CD1c-positive myeloid dendritic cell (primary cell): ENCODE data around the gene CNPY3.

Experiments
- DNase-seq: peaks from one replicate; pipeline ENCODE4 v3.0.0-alpha.2; 2016; ENCODE audit errors: extremely low spot score

The CNPY3 gene

DNA sequence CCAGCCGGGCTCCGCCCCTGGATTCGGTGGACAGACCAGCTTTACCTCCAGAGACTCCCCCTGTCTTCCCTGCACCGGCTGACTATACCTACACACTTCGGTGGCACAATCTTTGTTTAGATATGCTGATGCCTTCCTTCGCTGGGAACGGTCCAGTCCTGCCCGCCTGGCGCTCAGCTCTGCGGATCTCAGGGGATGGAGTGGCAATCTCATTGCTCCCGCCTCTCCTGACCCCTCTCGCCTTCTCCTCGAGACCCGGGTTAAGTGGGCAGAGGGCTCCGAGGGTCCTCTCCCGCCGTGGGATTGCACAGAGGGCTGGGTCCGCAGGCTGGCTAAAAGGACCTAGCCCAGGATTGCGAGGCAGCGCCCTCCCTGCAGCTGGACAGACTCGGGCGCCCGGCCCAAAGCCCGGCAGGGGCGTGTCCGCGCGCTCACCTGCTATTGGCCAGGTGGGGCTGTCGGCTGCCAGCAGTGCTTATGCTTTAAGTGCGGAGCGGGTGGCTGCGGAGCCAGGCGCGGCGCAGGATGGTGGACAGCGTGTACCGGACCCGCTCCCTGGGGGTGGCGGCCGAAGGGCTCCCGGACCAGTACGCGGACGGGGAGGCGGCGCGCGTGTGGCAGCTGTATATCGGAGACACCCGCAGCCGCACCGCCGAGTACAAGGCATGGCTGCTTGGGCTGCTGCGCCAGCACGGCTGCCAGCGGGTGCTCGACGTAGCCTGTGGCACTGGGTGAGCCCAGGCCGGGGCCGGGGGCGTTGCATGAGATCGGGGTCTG, 31.2 kb downstream of the CNPY3 start, which contains the start of gene GNMT:
TSS of gene GNMT (plus strand) at position 512 of the 777 bp plus-strand sequence. CDS start at position 526, 14 bp downstream.
- peak; percentile 11 for DNase-seq

DNA sequence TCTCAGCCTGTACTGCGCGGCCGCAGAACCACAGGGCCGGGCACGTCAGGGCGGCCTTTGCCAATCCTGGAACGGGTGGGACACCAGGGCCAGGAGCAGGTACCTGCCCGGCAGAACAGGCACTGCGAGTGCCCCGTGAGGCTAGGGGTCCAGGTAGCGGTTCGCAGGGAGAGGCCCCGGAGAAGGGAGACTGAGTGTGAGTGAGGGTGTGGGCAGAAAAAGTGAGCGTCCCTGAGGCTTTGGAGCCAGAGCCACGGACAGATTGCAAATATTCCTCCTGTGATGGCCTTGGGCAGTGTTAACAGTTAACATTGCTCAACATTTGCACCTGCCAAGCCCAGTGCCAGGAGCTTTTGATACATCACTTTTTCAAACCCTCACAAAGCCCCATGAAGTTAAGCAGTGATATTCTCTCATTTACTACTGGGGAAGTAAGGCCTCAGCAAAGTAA, 31.8 kb downstream of the CNPY3 start:
- no peak for DNase-seq

DNA sequence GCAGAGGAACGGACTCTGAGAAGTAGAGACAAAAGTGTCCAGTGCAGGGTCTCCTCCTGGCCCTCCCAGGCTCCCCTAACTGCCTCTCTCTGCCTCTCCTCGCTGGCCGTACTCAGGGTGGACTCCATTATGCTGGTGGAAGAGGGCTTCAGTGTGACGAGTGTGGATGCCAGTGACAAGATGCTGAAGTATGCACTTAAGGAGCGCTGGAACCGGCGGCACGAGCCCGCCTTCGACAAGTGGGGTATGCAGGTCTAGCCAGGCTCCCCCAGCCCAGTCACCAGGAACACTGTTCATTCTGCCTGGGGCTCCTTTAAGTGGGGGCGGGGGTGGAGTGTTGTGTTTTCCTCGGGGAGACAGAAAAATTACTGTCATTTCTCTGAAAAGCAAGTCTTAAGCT, 32.8 kb downstream of the CNPY3 start:
- no peak for DNase-seq

DNA sequence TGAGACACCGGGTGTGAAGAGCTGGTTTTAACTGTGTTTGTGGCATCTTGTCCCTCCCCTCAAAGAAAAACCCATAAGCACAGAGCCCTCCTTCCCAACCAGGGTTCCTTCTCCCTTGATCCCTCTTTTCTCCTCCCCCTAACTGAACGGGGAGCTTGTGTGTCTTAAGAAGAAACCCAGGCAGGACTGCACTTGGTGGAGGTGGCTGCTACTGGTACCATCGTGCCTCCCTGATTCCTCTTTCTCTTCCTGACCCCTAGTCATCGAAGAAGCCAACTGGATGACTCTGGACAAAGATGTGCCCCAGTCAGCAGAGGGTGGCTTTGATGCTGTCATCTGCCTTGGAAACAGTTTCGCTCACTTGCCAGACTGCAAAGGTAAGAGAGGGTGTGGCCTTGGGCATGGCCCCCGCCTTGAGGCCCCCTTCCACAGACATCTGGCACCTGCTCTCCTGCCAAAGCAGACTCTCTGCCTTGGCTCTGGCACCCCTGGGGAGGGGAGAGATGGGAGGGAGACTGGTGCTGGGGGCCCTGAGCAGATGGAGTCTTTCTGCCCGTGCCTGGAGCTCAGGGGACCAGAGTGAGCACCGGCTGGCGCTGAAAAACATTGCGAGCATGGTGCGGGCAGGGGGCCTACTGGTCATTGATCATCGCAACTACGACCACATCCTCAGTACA, 33.4 kb downstream of the CNPY3 start:
- no peak for DNase-seq

DNA sequence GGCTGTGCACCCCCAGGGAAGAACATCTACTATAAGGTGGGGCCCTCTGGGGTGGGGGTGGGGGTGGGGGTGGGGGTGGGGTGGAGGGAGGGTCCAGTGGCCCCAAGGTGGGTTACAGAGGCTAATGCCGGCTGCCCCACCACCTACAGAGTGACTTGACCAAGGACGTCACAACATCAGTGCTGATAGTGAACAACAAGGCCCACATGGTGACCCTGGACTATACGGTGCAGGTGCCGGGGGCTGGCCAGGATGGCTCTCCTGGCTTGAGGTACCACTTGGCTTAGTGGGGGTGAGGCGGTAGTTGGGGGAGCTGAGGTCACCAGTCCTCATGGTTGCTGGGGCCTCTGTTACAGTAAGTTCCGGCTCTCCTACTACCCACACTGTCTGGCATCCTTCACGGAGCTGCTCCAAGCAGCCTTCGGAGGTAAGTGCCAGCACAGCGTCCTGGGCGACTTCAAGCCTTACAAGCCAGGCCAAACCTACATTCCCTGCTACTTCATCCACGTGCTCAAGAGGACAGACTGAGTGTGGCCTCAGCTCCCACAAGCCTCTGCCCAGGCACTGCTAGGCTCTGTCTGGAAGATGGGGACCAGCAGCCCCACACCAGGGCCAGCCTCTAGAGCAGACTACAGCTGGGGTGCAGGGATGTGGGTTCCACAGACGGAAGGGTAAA, 34.0 kb downstream of the CNPY3 start:
- DNase-seq, result no peak

DNA sequence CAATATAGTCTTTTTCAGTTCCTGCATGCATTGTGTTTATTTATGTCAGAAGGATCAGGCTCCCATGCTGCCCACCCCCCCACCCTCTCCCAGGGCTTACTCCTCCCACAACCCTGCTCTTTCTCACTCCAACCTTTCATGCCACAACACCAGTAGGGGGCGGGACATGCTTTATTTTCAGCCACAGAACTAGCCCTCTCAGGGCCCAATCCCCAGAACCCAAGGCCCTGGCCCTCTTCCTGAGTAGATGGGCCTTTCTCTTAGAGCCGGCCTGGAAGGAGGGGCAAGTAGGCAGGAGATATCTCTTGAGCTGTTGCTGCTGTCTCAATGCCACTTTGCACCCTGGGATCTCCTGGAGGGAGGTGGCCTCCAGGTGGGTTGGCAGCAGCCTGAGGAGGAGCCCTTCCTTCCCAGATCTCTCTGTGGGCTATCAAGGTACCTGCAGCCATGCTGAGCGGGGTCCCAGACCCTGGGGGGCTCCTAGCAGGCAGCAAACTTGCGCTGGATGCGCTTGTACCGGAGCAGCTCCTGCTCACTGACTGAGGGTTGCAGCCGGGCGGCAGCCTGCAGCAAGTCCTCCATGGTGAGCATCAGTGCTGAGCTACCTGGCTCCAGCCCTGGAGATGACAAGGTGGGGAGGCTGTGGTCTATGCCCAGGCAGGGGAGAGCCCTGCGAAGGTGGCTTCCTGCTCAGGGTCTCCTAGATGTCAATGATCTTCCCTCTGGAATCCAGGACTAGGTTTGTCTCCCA, 34.8 kb downstream of the CNPY3 start:
- peak; percentile 43 for DNase-seq

DNA sequence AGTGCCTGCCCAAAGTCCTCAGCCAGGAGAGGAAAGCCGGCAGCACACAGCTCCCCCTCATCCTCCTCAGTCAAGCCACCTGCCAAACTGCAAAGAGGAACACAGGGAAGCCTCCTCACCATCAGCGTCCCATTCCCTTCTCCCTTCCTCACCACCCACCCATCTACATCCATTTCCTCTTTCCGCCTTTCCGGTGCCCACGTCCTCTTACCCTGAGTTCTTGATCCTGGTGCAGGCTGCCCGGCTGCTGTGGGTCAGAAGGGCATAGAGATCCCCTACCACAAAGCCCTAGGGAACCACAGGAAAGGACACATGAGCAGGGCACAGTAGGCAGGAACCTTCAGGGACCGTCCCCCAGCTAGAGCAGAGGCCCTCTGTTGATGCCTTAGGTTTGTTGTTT, 37.3 kb downstream of the CNPY3 start:
- DNase-seq, result peak; percentile 68

DNA sequence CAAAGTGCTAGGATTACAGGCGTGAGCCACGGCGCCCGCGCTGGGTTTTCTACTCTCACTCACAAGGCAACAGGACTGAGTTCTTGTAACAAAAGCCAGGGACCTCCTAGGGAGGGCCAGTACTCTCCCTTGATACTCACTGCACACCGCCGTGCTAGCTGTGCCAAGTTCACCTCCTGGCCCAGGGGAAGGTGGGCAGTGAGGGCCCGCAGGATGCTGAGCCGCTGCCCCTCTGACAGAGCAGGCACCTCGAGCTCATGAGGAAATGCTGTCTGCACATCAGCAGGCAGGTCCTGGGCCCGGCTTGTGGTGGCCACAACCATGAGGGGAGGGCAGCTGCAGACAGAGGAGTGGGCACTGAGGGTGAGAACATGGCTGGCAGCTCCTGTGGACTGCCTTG, 37.9 kb downstream of the CNPY3 start:
- no peak for DNase-seq

DNA sequence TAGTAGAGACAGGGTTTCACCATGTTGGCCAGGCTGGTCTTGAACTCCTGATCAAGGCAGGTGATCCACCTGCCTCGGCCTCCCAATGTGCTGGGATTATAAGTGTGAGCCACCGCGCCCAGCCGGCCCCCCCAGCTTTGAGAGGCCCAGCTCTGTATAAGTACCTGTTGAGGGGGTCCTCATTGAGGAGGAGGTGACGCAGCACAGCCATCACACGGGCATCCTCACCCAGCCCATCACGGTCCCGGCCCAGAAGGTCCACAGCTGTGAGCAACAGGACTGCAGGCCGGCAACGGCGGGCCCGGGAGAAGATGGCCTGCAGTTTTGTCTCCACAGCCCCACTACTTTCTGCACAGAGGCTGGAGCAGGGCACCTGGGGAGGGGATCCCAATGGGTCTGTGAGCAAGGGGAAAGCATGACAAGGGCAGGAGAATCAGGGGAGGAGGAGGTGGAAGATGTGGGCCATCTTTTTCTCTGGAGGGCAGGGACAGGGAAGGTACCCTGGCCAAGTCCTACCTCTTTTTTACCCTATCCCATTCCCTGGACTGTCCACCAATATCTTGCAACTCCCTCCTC, 38.9 kb downstream of the CNPY3 start:
- DNase-seq, result no peak

DNA sequence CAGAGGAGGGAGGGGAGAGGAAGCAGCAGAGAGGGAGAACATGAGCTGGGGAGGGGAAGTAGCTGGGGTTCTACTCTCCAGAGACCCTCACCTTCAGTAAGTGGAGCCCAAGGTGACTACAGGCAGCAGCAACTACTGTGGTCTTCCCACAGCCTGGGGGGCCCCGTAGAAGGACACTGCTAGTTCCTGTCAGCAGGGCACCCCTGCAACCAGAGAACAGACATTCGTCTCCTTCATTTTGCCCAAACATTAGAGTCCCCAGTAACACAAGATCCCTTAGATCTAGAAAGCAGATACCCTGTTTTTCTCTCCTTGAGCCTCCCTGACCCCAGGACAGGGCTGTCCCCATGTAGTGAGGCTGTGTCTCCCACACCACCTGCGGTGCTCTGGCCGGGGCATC, 39.5 kb downstream of the CNPY3 start:
- no peak for DNase-seq

DNA sequence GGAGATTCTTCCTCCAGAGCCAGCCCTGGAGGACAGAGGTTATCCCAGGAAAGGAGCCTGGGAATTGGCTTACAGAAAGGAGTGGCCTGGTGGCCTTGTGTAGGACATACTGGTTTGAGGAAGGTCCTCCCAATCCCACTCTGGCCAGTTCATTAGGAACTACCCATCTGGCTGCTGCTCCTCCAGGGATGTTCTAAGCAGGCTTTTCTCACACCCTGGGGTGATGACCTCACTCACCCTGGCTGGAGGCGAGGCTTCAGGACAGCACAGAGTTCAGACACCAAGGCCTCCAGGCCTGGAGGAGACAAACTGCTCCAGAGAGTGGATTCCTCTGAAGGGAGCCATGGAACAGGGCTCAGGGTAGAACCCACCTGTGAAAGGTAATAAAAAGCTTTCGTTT, 40.2 kb downstream of the CNPY3 start:
- DNase-seq, result no peak

DNA sequence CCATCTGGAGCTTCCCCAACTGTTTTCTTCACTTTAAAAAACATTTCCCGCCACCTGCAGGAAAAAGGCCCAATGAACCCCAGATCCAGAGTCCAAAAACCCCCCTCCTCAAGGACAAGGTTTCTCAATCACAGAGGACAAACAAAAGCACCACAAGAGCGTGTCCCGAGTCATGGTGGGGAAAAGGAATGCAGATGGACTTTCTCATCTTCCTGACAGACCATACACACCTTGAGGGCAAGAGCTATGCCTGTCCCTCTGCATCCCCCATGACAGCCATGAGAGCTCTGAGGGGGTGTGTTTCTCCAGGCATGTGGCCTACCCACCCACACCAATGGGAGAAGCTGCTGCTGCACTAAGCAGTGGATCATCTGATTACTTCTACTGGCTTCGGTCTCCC, 40.7 kb downstream of the CNPY3 start:
- DNase-seq, result no peak

DNA sequence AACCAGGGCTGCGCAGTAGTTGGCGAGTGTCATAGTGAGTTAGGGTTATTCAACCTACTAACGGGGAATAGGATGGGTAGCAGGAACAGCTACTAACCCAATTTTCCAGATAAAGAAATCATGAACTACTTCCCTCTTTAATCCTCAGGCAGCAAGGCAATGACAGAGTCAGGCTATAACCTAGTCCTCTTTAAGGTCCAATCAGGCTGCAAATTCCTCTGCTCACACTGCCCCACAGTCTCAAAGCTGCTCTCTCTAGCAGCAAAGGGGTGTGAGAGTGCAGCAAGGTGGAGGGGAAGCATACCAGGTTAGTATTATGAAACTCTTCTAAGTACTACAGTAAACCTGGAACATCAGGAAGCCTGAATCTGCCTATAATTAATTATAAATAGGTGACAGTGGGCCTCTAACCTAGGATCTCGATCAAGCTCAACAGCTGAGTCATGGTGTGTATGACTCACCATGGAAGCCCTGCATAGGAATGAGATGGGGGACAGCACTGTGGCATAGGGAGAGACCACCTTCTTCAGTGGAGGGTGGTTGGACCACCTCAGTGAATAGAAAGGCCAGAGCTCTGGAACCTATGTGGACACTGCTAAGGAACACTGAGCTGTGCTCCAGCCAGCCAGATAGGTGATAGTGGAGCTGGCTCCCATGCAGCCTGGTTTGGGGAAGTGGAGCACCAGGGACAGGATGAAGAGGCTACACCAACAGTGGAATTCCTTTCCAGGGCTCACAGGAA, 41.8 kb downstream of the CNPY3 start:
- DNase-seq, result peak; percentile 21

DNA sequence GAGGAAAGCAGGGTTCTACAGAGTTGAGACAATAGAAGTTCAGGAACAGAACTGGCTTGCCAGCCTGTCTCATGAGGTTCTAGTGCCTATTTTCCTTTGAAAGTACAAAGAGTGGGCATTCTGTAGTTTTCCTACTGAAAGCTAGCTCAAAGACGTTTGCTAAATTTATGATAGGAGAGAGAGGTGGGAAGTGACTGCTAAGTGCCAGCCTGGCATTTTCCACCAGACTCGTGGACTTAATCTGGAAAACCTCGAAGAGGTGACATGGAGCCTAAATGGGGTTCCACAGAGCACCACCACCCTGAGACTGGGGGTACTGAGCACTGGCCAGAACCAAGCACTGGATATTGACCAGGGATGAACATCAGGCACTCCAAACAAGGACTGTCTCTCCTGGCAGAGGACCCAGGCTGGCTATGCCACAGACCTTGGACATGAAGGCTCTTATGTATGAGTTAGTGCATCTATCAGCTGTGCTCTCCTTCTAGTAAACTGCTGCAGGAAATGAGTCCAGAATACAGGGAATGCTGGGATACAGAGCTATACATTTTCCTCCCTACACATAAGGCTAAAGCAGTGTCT, 42.6 kb downstream of the CNPY3 start:
- DNase-seq, result no peak

DNA sequence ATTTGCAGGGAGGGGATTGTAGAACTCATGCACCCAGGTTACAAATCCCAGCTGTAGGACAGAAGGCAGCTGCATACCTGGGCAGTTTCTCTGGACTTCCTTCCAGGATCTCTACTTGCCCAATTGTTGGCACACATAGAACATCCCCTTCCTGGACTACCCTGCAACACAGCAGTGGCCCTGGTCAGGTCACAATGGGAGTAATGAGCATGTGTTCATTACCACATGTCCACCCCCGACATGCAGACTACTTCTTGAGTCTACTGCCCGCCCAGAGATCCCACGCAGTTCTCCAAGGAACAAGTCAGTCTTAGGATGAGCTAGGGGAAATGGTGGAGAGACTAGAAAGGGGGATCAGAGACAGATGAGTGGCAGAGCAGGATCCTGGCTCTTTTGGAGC, 44.6 kb downstream of the CNPY3 start:
- peak; percentile 20 for DNase-seq

DNA sequence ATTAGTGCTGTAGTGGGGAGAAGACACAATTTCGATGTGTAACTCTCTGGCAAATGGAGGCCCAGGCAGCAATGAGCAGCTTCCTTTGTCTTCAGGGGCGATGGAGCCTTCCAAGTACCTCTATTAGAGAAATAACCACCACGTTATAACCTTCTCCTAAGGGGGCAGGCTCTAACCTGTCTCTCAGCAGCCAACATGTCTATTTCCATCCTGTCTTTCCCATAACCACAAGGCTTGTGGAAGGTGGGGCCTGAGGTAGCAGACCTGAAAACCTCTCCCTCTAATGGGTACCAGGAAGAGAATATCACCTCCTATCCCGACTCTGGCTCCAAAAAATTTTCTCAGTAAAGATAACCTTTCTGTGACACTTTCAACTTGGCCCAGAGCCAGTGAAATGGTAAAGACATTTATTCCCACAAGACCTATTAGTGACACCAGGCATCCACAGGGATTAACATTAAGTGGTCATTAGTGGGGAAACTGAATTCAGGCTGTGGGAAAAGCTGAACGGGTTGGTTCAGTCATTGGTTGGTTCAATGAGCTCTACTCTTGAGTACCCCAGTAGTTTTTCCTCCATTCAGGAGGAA, 45.7 kb downstream of the CNPY3 start:
- no peak for DNase-seq

DNA sequence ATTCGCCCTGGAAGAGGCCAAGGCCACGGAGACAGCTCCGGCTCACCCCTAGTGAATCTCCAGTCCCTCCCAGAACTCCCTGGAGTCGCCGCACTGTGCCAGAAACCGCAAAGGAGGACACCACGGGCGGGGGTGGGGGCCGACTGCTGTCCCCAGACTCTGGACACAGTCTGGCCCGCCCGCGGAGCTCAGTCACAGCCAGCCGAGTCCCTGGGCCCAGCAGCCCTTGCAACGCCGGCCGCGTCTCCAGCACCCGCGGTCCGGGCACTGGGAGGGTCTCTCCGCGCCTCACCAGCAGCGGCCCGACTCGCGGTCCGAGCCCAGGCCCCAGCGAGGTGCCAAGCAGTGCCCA, 49.2 kb downstream of the CNPY3 start:
- DNase-seq, result peak; percentile 21

DNA sequence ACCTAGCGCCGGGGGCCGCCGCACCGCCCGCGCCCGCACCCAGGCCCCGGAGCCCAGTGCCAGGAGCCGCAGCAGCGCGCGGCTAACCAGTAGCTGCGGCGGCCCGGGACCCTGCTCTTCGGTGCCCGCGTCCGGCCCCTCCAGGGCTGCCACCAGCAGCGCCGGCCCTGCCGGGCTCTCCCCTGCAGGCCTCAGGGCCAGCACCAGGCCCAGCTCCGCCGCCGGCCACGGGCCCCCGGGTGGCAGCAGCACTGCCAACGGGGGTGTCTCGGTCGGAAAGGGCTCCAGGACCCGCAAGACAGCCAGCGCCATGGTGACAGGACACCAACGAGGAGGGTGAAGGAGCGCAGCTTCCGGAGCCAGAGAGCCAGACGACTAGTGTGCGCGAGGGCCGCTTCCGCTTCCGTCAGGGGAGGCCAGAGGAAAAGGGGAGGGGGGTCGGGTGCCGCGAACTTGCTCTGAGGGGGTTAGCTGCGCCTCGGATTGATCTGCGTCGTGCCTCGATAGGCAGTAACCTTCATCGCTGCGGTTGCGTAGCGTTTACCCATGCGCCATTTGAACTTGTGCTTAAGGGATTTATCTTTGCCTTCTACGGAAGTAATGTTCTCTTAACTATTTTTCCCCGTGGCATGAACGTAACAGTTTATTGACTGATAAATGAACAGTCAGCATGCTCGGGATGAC, 49.7 kb downstream of the CNPY3 start, which contains the start of gene PEX6:
TSS of gene PEX6 (minus strand) at position 343 of the 684 bp plus-strand sequence. CDS start at position 312, 31 bp downstream.
- peak; percentile 93 for DNase-seq

DNA sequence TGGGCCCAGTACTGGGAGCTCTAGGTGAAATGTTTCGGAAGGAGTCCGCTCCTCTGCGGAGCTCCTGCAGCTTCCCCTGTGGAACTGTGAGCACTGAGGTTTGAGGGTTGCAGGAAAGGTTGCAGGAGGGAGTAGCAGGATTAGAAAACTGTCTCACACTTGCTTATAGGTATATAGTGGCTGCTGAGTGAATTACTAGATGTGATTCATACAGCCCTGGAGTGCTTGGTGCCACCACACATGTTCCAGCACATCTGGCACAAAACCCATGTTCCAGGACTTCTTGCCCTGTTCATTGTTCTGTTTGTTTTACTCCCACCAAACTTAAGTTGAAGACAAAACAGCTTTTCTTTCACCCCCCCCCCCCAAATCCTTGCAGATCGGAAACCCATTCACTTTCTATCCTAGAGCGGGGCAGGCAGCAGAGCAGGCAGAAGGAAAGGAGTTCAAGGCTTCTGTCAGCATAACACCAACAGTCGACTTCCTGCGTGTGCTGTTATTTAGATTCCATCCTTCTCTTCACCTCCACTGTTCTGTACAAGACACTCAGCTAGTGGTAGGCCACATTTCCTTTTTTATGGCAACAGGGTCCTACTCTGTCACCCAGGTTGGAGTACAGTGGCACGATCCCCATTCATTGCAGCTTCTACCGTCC, 50.4 kb downstream of the CNPY3 start:
- DNase-seq, result no peak
